ENCODE data around the gene ARHGAP26.

DNA sequence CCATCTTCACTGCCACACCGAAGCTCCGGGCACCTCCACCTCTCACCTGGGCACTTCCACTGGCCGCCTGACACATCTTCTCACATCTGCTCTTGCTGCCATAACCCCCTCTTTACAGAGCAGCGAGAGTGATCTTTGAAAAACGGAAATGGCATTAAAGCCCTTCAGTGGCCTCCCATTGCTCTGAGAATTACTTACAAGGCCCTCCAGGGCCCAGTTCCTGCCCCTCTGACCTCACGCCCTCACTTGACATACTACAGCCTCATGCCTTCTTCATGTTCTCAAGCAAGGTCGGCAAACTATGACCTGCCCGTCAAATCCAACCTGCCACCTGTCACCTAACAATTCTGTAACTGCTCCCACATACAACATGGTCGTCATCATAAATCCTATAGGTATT lies 446.0 kb downstream of the ARHGAP26 start:
- TF ChIP-seq CTCF (IDR thresholded peaks at IDR 0.05) (no peak), POLR2A (IDR thresholded peaks at IDR 0.05) (no peak), POLR2AphosphoS5 (IDR thresholded peaks at IDR 0.05) (no peak), EP300 (IDR thresholded peaks at IDR 0.05; ENCODE audit: low read depth) (no peak)
